ENCODE measurements around the gene ITIH1.

The ITIH1 gene

DNA sequence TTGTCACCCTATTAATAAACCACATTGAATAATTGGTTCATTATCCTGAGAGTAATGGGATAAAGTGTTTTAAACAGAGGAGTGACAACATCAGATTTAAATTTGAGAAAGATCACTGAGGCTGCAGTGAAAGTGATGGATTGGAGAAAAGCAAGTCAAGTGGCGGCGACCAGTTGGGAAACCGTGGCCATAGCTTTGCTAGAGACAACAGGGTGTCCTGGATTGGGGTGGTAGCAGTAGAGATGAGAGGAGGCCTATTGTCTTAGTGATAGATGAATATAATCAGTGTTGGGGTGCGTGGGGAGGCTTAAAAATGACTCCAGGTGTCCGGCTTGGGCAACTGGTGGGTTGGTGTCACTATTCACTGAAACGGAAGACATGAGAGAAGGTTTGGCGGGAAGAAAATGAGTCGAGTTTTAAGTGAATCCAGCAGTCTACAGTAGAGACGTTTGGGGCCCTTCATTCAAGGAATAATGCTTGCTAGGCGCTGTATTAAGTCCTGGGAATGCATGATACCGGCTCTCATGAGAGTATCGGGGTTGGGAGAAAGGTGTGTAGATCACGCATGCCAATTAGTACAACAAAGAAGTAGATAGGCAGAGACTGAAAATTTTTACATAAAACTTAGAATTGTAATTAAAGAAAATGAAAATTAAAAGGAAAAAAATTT lies 7.5 kb upstream of the ITIH1 start:
- peak overlapping the region; percentile 75 for H3K27ac ChIP-seq
- no peak for TF ChIP-seq ZFX (IDR thresholded peaks at IDR 0.05)
- TF ChIP-seq, protein P1, sequence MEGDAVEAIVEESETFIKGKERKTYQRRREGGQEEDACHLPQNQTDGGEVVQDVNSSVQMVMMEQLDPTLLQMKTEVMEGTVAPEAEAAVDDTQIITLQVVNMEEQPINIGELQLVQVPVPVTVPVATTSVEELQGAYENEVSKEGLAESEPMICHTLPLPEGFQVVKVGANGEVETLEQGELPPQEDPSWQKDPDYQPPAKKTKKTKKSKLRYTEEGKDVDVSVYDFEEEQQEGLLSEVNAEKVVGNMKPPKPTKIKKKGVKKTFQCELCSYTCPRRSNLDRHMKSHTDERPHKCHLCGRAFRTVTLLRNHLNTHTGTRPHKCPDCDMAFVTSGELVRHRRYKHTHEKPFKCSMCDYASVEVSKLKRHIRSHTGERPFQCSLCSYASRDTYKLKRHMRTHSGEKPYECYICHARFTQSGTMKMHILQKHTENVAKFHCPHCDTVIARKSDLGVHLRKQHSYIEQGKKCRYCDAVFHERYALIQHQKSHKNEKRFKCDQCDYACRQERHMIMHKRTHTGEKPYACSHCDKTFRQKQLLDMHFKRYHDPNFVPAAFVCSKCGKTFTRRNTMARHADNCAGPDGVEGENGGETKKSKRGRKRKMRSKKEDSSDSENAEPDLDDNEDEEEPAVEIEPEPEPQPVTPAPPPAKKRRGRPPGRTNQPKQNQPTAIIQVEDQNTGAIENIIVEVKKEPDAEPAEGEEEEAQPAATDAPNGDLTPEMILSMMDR (conservative IDR thresholded peaks at IDR 0.05) = no peak

DNA sequence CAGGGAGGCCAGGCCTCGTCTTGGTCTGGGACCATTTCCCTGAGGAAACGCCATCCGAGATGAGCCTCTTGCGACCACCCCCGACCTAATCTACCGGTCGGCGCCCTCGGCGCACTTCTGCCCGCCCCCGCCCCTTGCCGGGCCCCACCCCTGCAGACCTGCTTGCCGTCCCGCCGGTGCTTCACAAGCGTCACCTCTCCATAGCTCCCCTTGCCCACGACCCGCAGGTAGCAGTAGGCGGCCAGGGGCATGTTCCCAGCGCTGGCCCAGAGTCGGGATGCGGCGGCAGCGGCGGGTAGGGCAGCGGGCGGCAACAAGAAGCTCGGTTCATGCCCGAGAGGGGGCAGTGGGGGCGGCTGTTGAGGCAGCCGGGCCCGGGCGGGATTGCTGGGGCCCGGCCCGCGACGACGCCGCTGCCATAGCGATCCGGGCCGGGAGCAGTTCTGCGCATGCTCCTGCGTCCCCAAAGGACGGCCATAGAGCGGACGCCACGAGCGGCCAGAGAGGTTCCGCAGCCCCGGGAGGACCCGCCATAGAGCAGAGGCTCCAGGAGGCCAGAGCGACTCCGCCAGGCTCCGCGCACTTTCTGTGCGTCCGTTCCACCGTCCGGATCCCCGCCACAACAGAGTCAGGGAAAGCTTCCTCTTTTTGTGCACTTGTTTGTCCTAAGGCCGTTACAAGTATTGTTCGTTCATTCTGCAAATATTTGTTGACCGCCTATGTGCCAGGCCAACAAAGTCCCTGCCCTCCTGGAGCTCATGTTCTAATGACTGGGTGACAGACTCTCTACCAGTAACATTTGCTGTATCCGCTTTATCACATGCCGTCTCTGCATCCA lies 6.7 kb upstream of the ITIH1 start, which contains the start of gene NEK4:
Gene NEK4 (minus strand): TSS at position 445 of the 838 bp plus-strand sequence. CDS start 194 bp downstream, at position 251.
- TF ChIP-seq ZFX (IDR thresholded peaks at IDR 0.05) = peak; percentile 76
- TF ChIP-seq, protein P1 (conservative IDR thresholded peaks at IDR 0.05) = no peak
- H3K27ac ChIP-seq = peak within 1 kb of the TSS; percentile 75

- TF ChIP-seq, protein P1 (conservative IDR thresholded peaks at IDR 0.05) = no peak
- no peak for TF ChIP-seq ZFX (IDR thresholded peaks at IDR 0.05)
- H3K27ac ChIP-seq = peak overlapping the region; percentile 75
Observed at GRCh38 chr3:52771334-52771681, 6.1 kb upstream of the ITIH1 start.

DNA sequence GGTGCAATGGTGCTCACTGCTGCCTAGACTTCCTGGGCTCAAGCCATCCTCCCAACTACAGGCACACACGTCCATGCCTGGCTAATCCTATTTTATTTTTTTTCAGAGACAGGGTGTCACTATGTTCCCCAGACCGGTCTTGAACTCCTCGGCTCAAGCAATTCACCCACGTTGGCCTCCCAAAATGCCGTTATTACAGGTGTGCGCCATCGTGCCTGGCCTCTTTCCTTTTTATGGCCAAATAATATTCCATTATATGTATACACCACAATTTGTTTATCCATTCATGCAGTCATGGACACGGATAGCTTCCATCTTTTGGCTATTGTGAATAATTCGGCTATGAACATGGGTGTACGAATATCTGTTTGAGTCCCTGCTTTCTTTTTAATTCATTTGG lies 5.7 kb upstream of the ITIH1 start:
- peak overlapping the region; percentile 75 for H3K27ac ChIP-seq

GRCh38 chr3:52773361-52774065 lies 3.9 kb upstream of the ITIH1 start:
- no peak overlapping the region for H3K27ac ChIP-seq
- TF ChIP-seq, protein P1 (conservative IDR thresholded peaks at IDR 0.05) = no peak
- TF ChIP-seq ZFX (IDR thresholded peaks at IDR 0.05) = no peak

More for the DNA sequence above, 5.7 kb upstream of the ITIH1 start:
- TF ChIP-seq, protein P1 (conservative IDR thresholded peaks at IDR 0.05) = no peak
- TF ChIP-seq ZFX (IDR thresholded peaks at IDR 0.05) = no peak

DNA sequence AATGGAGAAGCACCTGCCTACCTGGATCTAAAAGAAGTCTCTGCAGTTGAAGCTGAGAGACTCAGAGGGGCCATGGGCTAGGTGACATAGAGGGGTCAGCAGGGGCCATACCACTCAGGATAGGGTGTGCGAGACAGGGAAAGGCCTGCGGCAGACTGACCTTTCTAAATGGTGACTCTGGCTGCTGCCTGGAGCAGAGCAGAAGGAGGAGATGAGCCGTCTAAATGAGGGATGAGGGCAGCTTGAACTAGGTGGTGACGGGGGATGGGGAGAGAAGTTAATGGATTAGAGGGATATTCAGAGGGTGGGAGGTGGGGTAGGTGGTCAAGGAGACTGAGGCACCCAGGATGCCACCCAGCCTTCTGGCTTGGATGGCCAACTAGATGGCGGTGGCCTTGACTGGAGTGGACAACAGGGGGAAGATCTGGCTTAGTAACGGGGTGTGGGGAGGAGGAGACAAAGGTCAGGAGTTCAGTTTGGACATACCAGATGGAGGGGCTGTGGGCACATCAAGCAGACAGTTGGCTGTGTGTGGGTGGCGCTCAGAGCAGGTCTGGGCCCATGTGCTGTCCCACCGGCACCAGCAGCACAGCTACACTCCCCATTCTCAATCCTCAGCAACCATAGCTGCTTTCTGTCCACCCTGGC lies 3.2 kb upstream of the ITIH1 start:
- no peak for TF ChIP-seq ZFX (IDR thresholded peaks at IDR 0.05)
- TF ChIP-seq, protein P1 (conservative IDR thresholded peaks at IDR 0.05) = no peak
- no peak overlapping the region for H3K27ac ChIP-seq
